ENCODE measurements around the gene CCL22. TPM values are rescaled to one million over a fixed set of nuclear protein-coding genes. Genes with fewer than 3 reads are reported as not detected.

Gene CCL22
- total and polyA plus RNA-seq, 7 donors = 2.9 TPM; not detected in 6

DNA sequence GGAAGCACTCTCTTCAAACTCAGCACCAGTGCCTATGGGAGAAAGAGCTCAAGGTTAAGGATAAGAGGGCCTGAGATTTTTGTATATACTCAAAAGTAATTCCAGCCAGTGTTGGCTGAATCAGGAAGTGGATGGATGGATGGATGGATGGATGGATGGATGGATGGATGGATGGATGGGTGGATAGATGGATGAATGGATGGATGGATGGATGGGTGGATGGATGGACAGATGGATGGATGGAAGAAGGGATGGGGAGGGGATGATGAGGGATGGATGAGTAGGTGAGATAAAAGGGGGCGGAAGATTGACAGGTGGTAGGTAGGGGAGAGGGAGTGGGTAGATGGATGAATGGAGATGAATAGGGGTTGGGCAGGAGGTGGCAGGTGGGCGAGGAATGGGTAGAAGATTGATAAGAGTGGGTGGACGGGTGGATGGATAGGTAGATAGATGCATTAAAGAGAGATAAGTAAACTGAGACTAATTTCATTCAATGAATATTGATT is 17.8 kb downstream of the CCL22 start:
- peak overlapping the region in 2 of 4 donors; percentile 30 to 95 for H3K27ac ChIP-seq
- WGBS, 2 donors = 94 to 95% methylated on average over 3 of the region's 3 CpGs
- intact Hi-C loops (cut with DNase I) = no loop called here

DNA sequence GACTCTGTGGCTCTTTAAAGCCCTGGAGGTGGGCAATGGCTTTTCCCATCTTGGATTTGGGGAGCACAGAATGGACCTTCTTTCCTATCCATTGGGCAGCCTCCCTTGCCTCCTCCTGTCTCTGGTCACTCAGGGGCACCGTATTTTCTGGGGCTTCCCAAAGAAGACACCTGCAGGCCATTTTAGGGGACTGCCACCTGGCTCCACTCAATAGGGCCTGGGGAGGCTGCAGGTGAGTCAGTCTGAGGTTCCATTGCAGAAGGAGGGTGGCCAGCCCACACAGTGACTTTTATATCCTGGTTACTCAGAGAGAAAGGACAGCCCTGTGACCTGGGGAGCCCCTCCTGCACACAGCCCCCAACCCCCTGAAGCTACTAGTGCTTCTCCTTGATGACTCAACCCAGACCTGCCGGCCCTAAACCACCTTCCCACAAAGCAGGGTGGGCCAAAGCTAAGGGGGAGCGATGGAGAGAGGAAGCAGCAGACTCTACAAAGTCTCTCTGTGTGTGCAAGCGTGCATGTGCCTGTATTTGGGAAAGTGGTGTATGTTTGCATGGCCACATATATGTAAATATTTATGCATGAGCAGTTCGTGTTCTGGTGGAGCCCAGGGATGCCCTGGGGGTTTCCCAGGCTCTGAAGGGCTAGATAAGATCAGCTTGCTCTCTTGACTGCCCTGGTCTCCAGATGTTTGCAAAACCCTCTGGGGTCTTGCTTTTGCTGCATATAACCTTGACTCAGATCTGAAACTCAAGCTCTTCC is 18.7 kb downstream of the CCL22 start:
- intact Hi-C loops (cut with DNase I) = no loop called here
- no peak overlapping the region for H3K4me3 ChIP-seq
- peak overlapping the region; percentile 12 to 95 (median 60) for H3K27ac ChIP-seq
- 29 to 46% methylated on average over 5 of the region's 5 CpGs for WGBS, 2 donors
- peaks cover 0 to 4% (median 0%) of the 10 kb centered on the region in 3 donors for H3K27me3 ChIP-seq
- H3K9me3 ChIP-seq = no peaks in the 10 kb centered on the region
- H3K36me3 ChIP-seq = peaks cover 0 to 3% (median 1%) of the 10 kb centered on the region in 4 donors
- H3K4me1 ChIP-seq = peaks cover 0 to 39% (median 27%) of the 10 kb centered on the region in 4 donors
- TF ChIP-seq POLR2A (IDR thresholded peaks at IDR 0.05) = no peak
- TF ChIP-seq, protein P1, sequence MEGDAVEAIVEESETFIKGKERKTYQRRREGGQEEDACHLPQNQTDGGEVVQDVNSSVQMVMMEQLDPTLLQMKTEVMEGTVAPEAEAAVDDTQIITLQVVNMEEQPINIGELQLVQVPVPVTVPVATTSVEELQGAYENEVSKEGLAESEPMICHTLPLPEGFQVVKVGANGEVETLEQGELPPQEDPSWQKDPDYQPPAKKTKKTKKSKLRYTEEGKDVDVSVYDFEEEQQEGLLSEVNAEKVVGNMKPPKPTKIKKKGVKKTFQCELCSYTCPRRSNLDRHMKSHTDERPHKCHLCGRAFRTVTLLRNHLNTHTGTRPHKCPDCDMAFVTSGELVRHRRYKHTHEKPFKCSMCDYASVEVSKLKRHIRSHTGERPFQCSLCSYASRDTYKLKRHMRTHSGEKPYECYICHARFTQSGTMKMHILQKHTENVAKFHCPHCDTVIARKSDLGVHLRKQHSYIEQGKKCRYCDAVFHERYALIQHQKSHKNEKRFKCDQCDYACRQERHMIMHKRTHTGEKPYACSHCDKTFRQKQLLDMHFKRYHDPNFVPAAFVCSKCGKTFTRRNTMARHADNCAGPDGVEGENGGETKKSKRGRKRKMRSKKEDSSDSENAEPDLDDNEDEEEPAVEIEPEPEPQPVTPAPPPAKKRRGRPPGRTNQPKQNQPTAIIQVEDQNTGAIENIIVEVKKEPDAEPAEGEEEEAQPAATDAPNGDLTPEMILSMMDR (IDR thresholded peaks at IDR 0.05) = no peak
- no peak for TF ChIP-seq POLR2AphosphoS5 (IDR thresholded peaks at IDR 0.05)
- no peak for TF ChIP-seq EP300 (IDR thresholded peaks at IDR 0.05)
- DNase-seq = no peak

More for the DNA sequence above, 17.8 kb downstream of the CCL22 start:
- Histone ChIP-seq H3K27me3 (peaks cover 0 to 4% (median 0%) of the 10 kb centered on the region in 3 donors), H3K4me1 (peaks cover 0 to 41% (median 33%) of the 10 kb centered on the region in 4 donors), H3K4me3 (no peak overlapping the region), H3K9me3 (no peaks in the 10 kb centered on the region), H3K36me3 (no peaks in the 10 kb centered on the region)
- no peak for DNase-seq
- no peak for TF ChIP-seq EP300 (IDR thresholded peaks at IDR 0.05)
- no peak for TF ChIP-seq POLR2A (IDR thresholded peaks at IDR 0.05)
- TF ChIP-seq, protein P1 (IDR thresholded peaks at IDR 0.05) = no peak
- no peak for TF ChIP-seq POLR2AphosphoS5 (IDR thresholded peaks at IDR 0.05)

GRCh38 chr16:57379579-57379978 is 21.0 kb downstream of the CCL22 start:
- intact Hi-C loops (cut with DNase I) = no loop called here
- no peaks in the 10 kb centered on the region for H3K9me3 ChIP-seq
- peaks cover 0 to 8% (median 3%) of the 10 kb centered on the region in 4 donors for H3K36me3 ChIP-seq
- WGBS, 2 donors = 90 to 92% methylated on average over 10 of the region's 10 CpGs
- H3K27me3 ChIP-seq = no peaks in the 10 kb centered on the region
- H3K27ac ChIP-seq = peak overlapping the region in 2 of 4 donors; percentile 5 to 95
- H3K4me3 ChIP-seq = no peak overlapping the region
- DNase-seq = no peak
- peaks cover 0 to 37% (median 30%) of the 10 kb centered on the region in 4 donors for H3K4me1 ChIP-seq
- TF ChIP-seq, protein P1 (IDR thresholded peaks at IDR 0.05) = no peak
- no peak for TF ChIP-seq POLR2AphosphoS5 (IDR thresholded peaks at IDR 0.05)
- TF ChIP-seq EP300 (IDR thresholded peaks at IDR 0.05) = no peak
- TF ChIP-seq POLR2A (IDR thresholded peaks at IDR 0.05) = no peak

DNA sequence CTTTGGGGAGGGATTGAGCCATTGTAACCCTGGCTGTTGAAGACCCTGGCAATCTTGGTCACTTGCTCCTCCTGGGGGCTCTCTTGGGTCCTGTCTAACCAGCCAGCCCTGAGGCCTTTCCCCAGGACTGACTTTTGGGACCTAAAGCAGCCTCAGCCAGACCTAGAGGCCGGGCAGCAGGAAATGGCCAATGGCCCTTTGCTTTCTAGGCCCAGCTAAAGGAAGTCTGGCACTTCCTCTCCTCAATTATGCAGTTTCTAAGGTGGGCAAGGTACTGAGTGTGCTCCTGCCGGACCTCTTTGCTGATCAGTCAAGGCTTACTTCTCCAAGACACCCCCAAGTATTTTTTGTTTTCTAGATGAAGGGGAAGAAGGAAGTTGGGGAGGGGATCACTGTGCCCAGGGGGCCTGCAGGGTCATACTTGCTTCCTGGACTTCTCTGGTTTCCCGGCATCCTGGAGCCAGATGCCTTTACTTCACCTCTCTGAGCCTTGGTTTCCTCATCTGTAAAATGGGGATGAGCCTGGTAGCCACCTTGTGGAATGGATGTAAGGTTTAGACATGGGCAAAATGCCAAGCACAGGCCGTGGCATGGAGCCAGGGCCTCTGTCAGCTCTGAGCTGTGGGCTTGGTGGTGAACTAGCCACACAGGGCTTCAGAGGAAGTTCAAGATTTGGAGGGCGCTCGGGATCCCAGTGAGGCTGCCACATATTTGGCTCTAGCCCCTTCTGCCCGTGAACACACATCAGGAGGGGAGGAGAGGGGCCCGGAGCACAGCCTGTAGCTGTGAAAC is 22.3 kb downstream of the CCL22 start:
- Histone ChIP-seq H3K9me3 (no peaks in the 10 kb centered on the region), H3K27ac (peak overlapping the region in 3 of 4 donors; percentile 17 to 95 (median 27)), H3K4me1 (peaks cover 0 to 38% (median 32%) of the 10 kb centered on the region in 4 donors), H3K27me3 (no peaks in the 10 kb centered on the region), H3K4me3 (no peak overlapping the region), H3K36me3 (peaks cover 0 to 8% (median 3%) of the 10 kb centered on the region in 4 donors)
- no peak for DNase-seq
- TF ChIP-seq EP300 (IDR thresholded peaks at IDR 0.05) (no peak), POLR2AphosphoS5 (IDR thresholded peaks at IDR 0.05) (no peak), POLR2A (IDR thresholded peaks at IDR 0.05) (no peak)
- TF ChIP-seq, protein P1 (IDR thresholded peaks at IDR 0.05) = no peak
- WGBS, 2 donors = 53 to 72% methylated on average over 8 of the region's 8 CpGs
- intact Hi-C loops (cut with DNase I) = loop anchor here (2.0 kb wide), 1 partner anchor 40 kb away; no protein-coding TSS in a partner anchor
